NCI-H187 (cell line): Measurements from ENCODE around the gene PLD2.
"Not testable (repeated sequence)": the region's sequence is repeated elsewhere in the genome, so short reads cannot be mapped to it uniquely, and the experiment has no call there.

Experiments used
- DNase-seq, 2 experiments: peaks; one replicate each; lab custom pipeline; 2025; lab: John Stamatoyannopoulos, UW

PLD2 gene

GRCh38 chr17:4836221-4836620, 29.3 kb downstream of the PLD2 start:
- DNase-seq, result no peak

GRCh38 chr17:4837471-4838308, 30.7 kb downstream of the PLD2 start:
- DNase-seq, result no peak

GRCh38 chr17:4838309-4838785, 31.4 kb downstream of the PLD2 start:
- DNase-seq, result no peak

- no peak for DNase-seq
Observed at GRCh38 chr17:4839221-4839620, 32.3 kb downstream of the PLD2 start.

GRCh38 chr17:4839965-4840892, 33.3 kb downstream of the PLD2 start:
- DNase-seq, result no peak

- no peak for DNase-seq
Observed at GRCh38 chr17:4840893-4841242, 33.9 kb downstream of the PLD2 start.

GRCh38 chr17:4842376-4842775, 35.4 kb downstream of the PLD2 start:
- DNase-seq, result no peak

- DNase-seq, result no peak
Observed at GRCh38 chr17:4843321-4844000, 36.5 kb downstream of the PLD2 start.

GRCh38 chr17:4845118-4845517, 38.2 kb downstream of the PLD2 start:
- no peak for DNase-seq

GRCh38 chr17:4846635-4847390, 39.9 kb downstream of the PLD2 start:
- DNase-seq, result no peak

- no peak for DNase-seq
Observed at GRCh38 chr17:4849011-4849536, 42.1 kb downstream of the PLD2 start.

- no peak for DNase-seq
Observed at GRCh38 chr17:4850246-4850645, 43.3 kb downstream of the PLD2 start.

GRCh38 chr17:4851084-4851483, 44.1 kb downstream of the PLD2 start:
- DNase-seq, result no peak

- DNase-seq, result no peak
Observed at GRCh38 chr17:4852567-4853207, 45.7 kb downstream of the PLD2 start.

GRCh38 chr17:4853208-4853671, 46.3 kb downstream of the PLD2 start:
- no peak for DNase-seq

- DNase-seq, result no peak
Observed at GRCh38 chr17:4854111-4854681, 47.2 kb downstream of the PLD2 start.

GRCh38 chr17:4856271-4856936, 49.5 kb downstream of the PLD2 start:
- DNase-seq, result no peak

GRCh38 chr17:4856937-4857314, 50.0 kb downstream of the PLD2 start:
- no peak for DNase-seq

- DNase-seq, result not testable (repeated sequence)
Observed at GRCh38 chr17:4857347-4857746, 50.4 kb downstream of the PLD2 start.
